ENCODE measurements around the gene FAM174B. TPM values are rescaled to one million over a fixed set of nuclear protein-coding genes. Genes with fewer than 3 reads are reported as not detected.

Gene FAM174B
- total RNA-seq, 1 experiment from 2014 or later = 3.5 TPM

- ChIA-PET POLR2A (no interaction called here), CTCF (interaction anchor here (0.6 kb wide), 1 partner anchor 145 kb away, joined by 3 read pairs; no protein-coding TSS in a partner anchor)
- BruUV-seq (replicated peaks) = no TSS peak
- Mint-ChIP-seq H3K9me3 (ENCODE audit: unreplicated experiment) (no peaks in the 10 kb centered on the region), H3K4me1 (ENCODE audit: insufficient read depth, unreplicated experiment) (peaks cover 16% of the 10 kb centered on the region), H3K27me3 (ENCODE audit: insufficient read depth, unreplicated experiment) (no peaks in the 10 kb centered on the region), H3K36me3 (ENCODE audit: insufficient read depth, unreplicated experiment) (no peaks in the 10 kb centered on the region), H3K27ac (ENCODE audit: low read depth, unreplicated experiment) (no peak overlapping the region), H3K4me3 (ENCODE audit: unreplicated experiment) (no peak overlapping the region)
- intact Hi-C loops (cut with micrococcal nuclease) = loop anchor here (10.0 kb wide), 1 partner anchor 53 kb away; the partner anchor contains the start of gene FAM174B
- TF ChIP-seq CTCF (IDR thresholded peaks at IDR 0.05; ENCODE audit: unreplicated experiment) = no peak
- DNase-seq (ENCODE audit: unreplicated experiment) = no peak
These were observed 53.8 kb downstream of the FAM174B start for GRCh38 chr15:92601592-92602266.

- H3K27me3 Mint-ChIP-seq (ENCODE audit: insufficient read depth, unreplicated experiment) = peaks cover 4% of the 10 kb centered on the region
- DNase-seq (ENCODE audit: unreplicated experiment) = no peak
- H3K9me3 Mint-ChIP-seq (ENCODE audit: unreplicated experiment) = no peaks in the 10 kb centered on the region
- no peak overlapping the region for H3K27ac Mint-ChIP-seq (ENCODE audit: low read depth, unreplicated experiment)
- intact Hi-C loops (cut with micrococcal nuclease) = loop anchor here (10.0 kb wide), 1 partner anchor 54 kb away; the partner anchor contains the start of gene FAM174B
- H3K4me3 Mint-ChIP-seq (ENCODE audit: unreplicated experiment) = no peak overlapping the region
- TF ChIP-seq CTCF (IDR thresholded peaks at IDR 0.05; ENCODE audit: unreplicated experiment) = no peak
- no TSS peak for BruUV-seq (replicated peaks)
- POLR2A ChIA-PET = no interaction called here
- CTCF ChIA-PET = interaction anchor here (0.6 kb wide), 1 partner anchor 28 kb away, joined by 3 read pairs; no protein-coding TSS in a partner anchor
- H3K36me3 Mint-ChIP-seq (ENCODE audit: insufficient read depth, unreplicated experiment) = no peaks in the 10 kb centered on the region
- peaks cover 16% of the 10 kb centered on the region for H3K4me1 Mint-ChIP-seq (ENCODE audit: insufficient read depth, unreplicated experiment)
These were observed 54.7 kb downstream of the FAM174B start for GRCh38 chr15:92600856-92601255.

GRCh38 chr15:92599394-92599970 lies 56.1 kb downstream of the FAM174B start:
- intact Hi-C loops (cut with micrococcal nuclease) = no loop called here
- ChIA-PET POLR2A (no interaction called here), CTCF (interaction anchor here (0.6 kb wide), 2 partner anchors 15 to 751 kb away, joined by 3 read pairs; no protein-coding TSS in a partner anchor)
- Mint-ChIP-seq H3K9me3 (ENCODE audit: unreplicated experiment) (no peaks in the 10 kb centered on the region), H3K27ac (ENCODE audit: low read depth, unreplicated experiment) (no peak overlapping the region), H3K4me1 (ENCODE audit: insufficient read depth, unreplicated experiment) (peaks cover 16% of the 10 kb centered on the region), H3K36me3 (ENCODE audit: insufficient read depth, unreplicated experiment) (no peaks in the 10 kb centered on the region), H3K27me3 (ENCODE audit: insufficient read depth, unreplicated experiment) (peaks cover 17% of the 10 kb centered on the region), H3K4me3 (ENCODE audit: unreplicated experiment) (no peak overlapping the region)
- no TSS peak for BruUV-seq (replicated peaks)
- DNase-seq (ENCODE audit: unreplicated experiment) = peak; percentile 23
- TF ChIP-seq CTCF (IDR thresholded peaks at IDR 0.05; ENCODE audit: unreplicated experiment) = no peak

- no peak for TF ChIP-seq CTCF (IDR thresholded peaks at IDR 0.05; ENCODE audit: unreplicated experiment)
- Mint-ChIP-seq H3K36me3 (ENCODE audit: insufficient read depth, unreplicated experiment) (no peaks in the 10 kb centered on the region), H3K27me3 (ENCODE audit: insufficient read depth, unreplicated experiment) (peaks cover 37% of the 10 kb centered on the region), H3K27ac (ENCODE audit: low read depth, unreplicated experiment) (no peak overlapping the region), H3K4me3 (ENCODE audit: unreplicated experiment) (no peak overlapping the region), H3K9me3 (ENCODE audit: unreplicated experiment) (no peaks in the 10 kb centered on the region), H3K4me1 (ENCODE audit: insufficient read depth, unreplicated experiment) (peaks cover 6% of the 10 kb centered on the region)
- ChIA-PET CTCF (interaction anchor here (0.6 kb wide), 1 partner anchor 480 kb away, joined by 3 read pairs; no protein-coding TSS in a partner anchor), POLR2A (no interaction called here)
- intact Hi-C loops (cut with micrococcal nuclease) = no loop called here
- DNase-seq (ENCODE audit: unreplicated experiment) = no peak
- no TSS peak for BruUV-seq (replicated peaks)
These were observed 58.0 kb downstream of the FAM174B start for GRCh38 chr15:92597548-92597947.

Measured in MCF 10A (cell line).